GM18858 (cell line): ENCODE results near the gene AFMID.
A peak's percentile ranks its signal among the peaks of the same experiment; 100 is the strongest.
"Not testable (repeated sequence)": the region's sequence is repeated elsewhere in the genome, so short reads cannot be mapped to it uniquely, and the experiment has no call there.

ENCODE experiments used
- ATAC-seq: cut with Tn5 transposase; IDR thresholded peaks from one replicate; pipeline ENCODE4 v1.9.1; 2021; ENCODE audit not compliant: unreplicated experiment

The AFMID gene

GRCh38 chr17:78186692-78187595 is at the start of gene AFMID, which contains the start of gene TK1:
Gene AFMID (plus strand): TSS chr17:78187362. CDS start chr17:78187371, 9 bp downstream.
Gene TK1 (minus strand): TSS chr17:78187052. CDS start chr17:78186994, 58 bp downstream.
- ATAC-seq = peak; percentile 76

GRCh38 chr17:78137392-78138203 is 49.6 kb upstream of the AFMID start:
- no peak for ATAC-seq

DNA sequence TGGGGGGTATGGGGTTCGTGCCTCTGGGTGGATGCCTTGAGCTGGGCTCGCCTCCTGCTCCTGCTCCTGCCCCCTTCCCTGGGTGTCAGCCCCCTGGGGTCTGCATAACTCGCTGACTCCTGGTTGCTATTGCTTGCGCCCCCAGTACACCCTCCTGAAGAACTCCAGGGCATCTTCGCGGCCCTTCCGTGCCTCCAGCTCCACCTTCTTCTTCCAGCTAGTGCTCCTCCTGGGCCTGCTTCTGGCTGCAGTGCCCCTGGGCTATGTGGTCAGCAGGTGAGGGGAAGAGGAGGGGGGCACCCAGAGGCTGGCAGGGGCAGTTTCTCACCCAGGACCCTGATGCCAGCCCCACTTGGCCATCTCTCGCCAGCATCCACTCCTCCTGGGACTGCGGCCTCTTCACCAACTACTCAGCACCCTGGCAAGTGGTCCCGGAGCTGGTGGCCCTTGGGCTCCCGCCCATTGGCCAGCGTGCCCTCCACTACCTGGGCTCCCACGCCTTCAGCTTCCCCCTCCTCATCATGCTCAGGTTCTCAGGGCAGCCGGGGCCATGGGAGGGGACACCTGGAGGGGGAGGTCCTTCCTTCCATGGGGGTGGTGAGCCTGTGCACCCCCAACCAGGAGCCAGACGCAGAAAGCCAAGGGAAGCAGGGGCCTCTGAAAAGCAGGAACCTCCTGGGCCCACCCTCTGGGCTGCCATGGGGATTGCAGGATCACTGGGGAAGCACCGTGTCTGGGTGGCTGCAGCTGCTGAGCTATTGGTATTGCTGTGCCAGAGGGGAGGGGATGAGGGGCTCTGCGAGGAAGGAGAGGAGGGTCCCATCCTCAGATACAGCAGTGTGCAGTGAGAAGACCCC is 48.7 kb upstream of the AFMID start:
- ATAC-seq = no peak

GRCh38 chr17:78139861-78140168 is 47.3 kb upstream of the AFMID start:
- ATAC-seq = not testable (repeated sequence)

DNA sequence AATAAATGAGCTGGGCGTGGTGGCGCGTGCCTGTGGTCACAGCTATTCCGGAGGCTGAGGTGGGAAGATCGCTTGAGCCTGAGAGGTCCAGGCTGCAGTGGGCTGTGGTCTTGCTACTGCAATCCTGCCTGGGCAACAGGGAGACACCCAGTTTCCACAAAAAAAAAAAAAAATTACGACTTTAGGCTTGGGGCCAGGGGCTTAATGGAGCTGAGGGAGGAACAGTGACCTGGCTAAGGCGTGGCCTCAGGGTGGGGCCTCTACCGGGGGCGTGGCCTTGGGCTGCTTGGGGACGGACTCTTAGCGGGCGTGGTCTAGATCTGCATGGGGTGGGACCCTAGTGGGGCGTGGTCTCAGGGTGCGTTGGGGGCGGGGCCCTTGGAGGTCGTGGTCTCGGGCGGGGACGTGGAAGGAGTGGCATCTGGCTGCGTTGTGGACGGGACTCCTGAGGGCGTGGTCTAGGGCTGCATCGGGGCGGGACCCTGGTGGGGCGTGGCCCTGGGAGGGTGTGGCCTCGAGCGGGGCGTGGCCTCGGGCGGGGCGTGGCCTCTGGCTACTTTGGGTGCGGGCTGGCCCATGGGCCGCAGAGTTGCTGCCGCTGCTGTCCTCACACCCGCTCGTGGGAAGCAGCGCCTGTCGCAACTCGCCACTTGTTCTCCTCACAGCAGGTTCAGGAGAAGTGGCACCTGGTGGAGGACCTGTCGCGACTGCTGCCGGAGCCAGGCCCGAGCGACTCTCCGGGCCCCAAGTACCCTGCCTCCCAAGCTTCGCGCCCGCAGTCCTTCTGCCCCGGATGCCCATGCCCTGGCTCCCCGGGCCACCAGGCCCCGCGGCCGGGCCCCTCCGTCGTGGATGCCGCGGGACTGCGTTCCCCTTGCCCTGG is 46.8 kb upstream of the AFMID start:
- ATAC-seq = peak; percentile 51

GRCh38 chr17:78141437-78142118 is 45.6 kb upstream of the AFMID start:
- no peak for ATAC-seq

DNA sequence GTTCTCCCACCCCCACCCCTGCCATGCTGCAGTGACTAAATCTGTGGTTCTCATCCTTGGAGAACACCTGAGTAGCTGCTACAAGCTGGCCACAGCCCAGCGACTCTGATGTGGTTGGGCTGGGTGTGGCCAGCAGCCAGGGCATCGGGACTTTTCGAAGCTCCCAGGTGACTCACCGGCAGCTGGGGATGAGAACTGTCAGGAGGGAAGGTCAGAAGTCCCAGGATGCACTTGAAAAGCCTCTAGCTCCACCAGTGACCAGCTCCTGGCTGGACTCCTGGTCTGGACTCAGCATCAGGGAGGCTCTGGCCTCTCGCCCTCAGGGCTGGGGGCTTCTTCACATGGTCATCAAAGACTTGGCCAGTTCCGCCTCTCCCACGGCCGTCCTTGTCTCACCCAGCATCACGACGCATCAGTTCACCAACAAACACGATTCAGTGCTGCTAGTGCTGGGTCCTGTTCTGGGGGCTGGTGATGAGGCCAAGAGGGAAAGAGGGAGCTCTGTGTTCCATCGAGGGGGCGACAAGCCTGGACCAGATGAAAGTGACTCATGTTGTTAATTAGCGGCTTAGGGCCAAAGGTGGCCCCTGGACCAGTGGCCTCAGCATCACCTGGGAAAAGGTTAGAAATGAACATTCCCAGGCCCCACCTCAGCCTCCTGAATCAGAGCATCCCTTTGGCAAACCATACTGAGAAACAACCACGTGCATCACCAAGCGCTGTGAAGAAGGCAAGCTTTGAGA is 44.9 kb upstream of the AFMID start:
- no peak for ATAC-seq

GRCh38 chr17:78143214-78144146 is 43.7 kb upstream of the AFMID start:
- no peak for ATAC-seq

- no peak for ATAC-seq
Observed at GRCh38 chr17:78144147-78144719, 42.9 kb upstream of the AFMID start.

DNA sequence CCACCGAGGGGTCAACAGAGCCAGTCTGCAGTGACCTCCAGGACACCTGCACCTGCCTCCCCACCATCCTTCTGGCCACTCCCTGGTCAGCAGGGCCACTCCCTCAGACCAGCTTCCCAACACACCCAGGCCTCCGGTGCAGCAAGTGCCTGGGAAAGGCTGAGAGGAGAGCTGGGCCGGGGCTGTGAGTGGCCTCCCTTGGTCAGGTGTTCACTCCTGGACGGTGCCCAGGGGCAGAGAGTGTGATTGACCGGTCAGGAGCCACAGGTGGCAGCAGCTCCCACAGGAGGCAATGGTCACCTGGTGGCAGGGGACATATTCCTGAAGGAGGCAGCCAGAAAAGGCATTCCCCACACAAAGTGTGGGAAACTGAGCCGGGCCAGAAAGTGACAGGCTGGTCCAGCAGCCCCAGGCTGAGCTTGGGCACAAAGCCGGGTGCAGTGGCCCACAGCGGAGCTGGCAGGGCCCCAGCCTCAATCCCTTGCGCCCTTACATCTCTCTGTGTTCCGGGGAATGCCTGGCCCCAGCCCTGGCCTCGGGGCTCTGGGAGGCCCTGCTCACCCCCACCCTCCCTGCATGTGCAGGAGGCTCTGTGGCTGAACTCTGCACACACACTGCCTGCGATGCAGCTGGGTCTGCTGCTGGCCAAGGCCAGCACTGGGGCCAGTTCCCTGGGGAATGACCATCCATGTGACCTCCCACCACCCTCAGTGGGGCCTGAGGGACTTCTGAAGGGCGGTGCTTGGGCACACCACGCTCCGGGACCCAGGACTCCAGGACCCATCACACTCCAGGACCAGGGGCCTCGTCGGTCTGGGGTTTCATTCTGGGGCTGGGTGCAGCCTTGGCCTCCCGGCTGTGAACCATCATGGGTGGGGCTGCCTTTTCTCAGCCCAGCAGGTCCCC is 42.2 kb upstream of the AFMID start:
- no peak for ATAC-seq

DNA sequence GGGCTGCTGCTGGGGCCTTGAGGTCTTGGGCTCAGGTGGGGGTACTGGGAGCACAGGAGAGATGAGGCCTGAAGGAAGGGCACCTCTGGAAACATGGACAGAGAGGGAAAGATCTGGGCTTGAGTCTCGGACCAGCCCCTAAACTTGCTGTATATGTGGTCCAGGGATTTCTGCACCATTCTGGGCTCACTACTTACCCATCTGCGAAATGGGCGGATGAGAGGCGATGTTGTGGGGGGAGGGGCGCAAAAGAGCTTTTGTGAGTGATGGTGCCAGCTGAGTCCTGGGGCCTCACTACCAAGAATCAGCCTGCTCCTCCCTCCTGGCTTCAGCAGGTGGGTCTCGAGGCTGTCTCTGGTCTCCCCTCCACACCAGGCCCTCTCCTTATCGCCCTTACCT is 40.7 kb upstream of the AFMID start:
- ATAC-seq = no peak

DNA sequence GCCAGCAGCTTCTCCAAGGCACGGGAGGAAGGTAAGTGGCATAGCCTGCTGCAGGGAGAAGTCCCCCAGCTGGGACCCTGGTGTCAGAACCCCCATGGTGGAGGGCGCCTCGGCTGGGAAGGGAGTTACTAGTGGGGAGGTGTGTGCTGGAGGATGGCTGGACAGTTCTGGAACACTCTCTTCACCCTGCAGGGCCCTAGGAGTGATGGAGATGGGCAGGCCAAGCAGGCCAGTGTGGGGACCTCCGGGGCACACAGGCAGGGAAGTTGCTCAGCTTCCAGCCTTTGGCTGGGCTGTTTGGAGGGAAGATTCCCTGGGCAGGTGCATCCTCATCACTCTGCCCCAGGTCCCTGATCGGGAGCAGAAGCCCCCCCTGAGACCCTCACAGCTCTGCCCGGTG is 40.3 kb upstream of the AFMID start:
- no peak for ATAC-seq

DNA sequence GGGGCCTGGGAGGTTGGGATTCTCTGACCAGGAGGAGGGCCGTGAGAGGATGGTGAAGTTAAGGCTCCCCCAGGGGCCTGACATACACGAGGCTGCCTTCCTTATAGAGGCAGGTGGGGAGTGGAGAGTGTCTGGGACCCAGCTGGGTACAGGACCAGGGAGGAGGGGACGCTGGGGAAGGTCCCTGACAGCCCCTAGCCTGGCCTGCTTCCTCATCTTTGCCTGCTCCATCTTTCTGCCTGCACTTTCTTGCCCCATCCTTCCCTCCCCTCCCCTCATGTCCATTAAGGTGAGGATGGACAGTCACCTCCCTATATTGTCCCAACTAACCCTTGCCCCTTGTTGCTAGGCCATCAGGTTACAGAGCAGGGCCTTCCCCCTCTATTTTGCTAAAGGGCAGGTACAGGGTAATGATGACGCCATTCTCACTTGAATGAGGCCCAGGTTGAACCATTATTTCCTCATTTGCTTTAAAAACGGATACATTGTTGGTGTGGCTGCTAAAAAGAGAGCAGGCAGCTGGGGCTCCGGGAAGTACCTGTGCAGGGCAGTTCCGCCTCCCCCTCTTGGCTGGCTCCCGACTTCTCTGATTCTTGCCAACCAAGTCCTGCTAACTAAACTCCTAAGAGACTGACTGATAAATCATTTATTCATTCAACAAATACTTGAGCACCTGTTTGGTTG is 39.7 kb upstream of the AFMID start:
- no peak for ATAC-seq

GRCh38 chr17:78148286-78149016 is 38.7 kb upstream of the AFMID start:
- ATAC-seq = no peak

GRCh38 chr17:78151514-78152008 is 35.6 kb upstream of the AFMID start:
- ATAC-seq = no peak
